ENCODE data around the gene FBXL16.

- TF ChIP-seq POLR2A (IDR thresholded peaks at IDR 0.05; ENCODE audit: low read depth, low read length) (no peak), TAF1 (IDR thresholded peaks at IDR 0.05; ENCODE audit: borderline replicate concordance, low read depth, low read length) (no peak), POLR2AphosphoS5 (IDR thresholded peaks at IDR 0.05; ENCODE audit: low read depth, low read length) (no peak)
Observed at GRCh38 chr16:678209-678857, 27.3 kb downstream of the FBXL16 start.
